C4-2B (cell line): ENCODE results near the gene NSD2.

Experiments used
- ZFX ChIP-seq: fragments of 450-650 bp; IDR thresholded peaks from 2 replicates; pipeline ENCODE4 v1.6.1; 2017
- TF ChIP-seq, protein P1 (sequence below): fragments of 450-650 bp; conservative IDR thresholded peaks from 2 replicates; pipeline ENCODE4 v1.5.1; 2017; ENCODE audit warnings: mild to moderate bottlenecking

DNA sequence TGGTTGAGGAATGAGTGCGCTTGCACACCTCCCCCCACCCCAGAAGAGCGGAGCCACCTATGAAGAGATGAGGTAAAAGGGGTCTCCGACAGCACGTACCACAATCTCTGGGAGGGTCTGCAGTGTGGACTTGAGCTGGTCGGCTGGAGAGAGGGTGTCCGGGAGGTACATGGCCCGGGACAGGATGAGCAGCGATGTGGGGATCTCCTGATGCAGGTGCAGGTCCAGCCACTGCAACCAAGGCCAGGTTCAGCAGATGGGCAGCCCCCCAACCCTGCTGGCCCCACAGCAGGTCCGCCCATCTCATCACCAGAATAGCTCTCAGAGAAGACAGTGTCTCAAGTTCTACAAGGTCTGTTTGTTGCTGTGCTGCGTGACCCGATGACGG is 47.7 kb upstream of the NSD2 start:
- TF ChIP-seq, protein P1, sequence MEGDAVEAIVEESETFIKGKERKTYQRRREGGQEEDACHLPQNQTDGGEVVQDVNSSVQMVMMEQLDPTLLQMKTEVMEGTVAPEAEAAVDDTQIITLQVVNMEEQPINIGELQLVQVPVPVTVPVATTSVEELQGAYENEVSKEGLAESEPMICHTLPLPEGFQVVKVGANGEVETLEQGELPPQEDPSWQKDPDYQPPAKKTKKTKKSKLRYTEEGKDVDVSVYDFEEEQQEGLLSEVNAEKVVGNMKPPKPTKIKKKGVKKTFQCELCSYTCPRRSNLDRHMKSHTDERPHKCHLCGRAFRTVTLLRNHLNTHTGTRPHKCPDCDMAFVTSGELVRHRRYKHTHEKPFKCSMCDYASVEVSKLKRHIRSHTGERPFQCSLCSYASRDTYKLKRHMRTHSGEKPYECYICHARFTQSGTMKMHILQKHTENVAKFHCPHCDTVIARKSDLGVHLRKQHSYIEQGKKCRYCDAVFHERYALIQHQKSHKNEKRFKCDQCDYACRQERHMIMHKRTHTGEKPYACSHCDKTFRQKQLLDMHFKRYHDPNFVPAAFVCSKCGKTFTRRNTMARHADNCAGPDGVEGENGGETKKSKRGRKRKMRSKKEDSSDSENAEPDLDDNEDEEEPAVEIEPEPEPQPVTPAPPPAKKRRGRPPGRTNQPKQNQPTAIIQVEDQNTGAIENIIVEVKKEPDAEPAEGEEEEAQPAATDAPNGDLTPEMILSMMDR = no peak
- TF ChIP-seq ZFX = no peak
